DMS53 treated with DMSO at 0.1 percent for 48 hours (cell line): ENCODE measurements around the gene TCERG1.

ENCODE experiments used
- DNase-seq: peaks from one replicate; lab custom pipeline; 2025; ENCODE audit not compliant: unreplicated experiment; lab: John Stamatoyannopoulos, UW

TCERG1 gene

DNA sequence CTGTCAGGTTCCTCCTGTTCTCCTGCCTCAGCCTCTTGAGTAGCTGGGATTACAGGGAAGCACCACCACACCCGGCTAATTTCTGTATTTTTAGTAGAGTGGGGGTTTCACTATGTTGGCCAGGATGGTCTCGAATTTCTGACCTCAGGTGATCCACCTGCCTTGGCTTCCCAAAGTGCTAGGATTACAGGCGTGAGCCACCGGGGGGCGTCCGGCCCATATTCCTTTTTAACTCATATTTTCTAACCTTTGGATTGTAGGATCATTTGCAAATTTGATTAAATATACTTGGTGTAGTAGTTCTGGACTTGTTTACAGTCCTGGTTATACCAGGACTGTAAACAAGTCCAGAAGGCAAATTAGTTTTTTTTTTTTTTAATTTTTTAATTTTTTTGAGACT, 4.3 kb downstream of the TCERG1 start:
- DNase-seq = no peak

DNA sequence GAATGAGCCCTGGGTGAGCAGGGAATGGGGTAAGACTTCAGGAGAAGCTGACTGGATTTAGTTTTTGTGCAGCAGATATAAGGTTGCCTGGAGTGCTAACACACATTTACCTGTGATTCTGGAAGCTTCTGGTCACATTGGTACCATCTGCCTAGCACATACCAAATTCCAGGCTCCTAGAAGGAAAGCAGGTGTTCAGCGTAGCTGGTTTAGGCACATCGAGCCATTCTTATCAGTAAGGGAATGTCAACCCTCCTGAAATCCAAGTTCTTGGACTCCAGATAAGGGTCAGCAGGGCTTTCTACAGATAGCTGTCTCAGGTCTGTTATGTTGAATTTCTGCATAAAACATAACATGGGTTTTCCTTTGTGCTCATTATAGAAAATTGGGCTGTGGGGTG, 10.3 kb downstream of the TCERG1 start:
- no peak for DNase-seq

DNA sequence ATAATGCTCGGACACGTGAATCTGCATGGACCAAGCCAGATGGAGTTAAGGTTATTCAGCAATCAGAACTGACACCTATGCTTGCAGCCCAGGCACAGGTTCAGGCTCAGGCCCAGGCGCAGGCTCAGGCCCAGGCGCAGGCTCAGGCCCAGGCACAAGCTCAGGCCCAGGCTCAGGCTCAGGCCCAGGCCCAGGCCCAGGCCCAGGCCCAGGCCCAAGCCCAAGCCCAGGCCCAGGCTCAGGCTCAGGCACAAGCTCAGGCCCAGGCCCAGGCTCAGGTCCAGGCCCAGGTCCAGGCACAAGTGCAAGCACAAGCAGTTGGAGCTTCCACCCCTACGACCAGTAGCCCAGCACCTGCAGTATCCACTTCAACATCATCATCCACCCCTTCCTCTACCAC, 11.8 kb downstream of the TCERG1 start:
- DNase-seq = no peak

DNA sequence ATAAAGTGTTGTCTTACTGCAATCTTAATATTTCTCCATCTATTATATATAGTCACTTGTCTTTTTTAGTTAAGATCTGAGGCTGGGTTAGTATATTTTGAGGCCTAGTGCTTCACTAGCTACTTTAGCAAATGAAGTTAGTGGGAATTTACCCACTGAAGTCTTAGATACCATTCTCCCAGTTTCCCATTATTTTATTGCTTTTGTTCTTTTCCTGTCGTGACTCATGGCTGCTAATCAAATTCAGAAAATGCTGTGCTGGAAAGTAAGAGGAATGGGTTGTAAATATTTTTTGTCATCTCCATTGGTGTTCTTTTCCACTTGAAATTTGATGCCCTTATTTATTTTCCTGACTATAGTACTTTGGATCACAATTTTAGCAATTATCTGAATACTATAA, 14.2 kb downstream of the TCERG1 start:
- DNase-seq = no peak

DNA sequence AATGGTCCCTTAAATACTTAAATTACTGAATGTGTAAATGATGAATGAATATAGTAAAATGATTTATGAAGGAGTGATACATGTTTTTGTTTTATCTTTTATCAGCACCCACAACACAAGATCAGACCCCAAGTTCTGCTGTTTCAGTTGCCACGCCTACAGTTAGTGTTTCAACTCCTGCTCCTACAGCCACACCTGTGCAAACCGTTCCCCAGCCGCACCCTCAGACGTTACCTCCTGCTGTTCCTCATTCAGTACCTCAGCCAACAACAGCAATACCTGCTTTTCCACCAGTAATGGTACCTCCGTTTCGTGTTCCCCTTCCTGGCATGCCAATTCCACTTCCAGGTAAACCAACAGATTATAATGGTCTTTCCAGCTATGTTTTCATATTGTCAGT, 16.3 kb downstream of the TCERG1 start:
- DNase-seq = no peak

DNA sequence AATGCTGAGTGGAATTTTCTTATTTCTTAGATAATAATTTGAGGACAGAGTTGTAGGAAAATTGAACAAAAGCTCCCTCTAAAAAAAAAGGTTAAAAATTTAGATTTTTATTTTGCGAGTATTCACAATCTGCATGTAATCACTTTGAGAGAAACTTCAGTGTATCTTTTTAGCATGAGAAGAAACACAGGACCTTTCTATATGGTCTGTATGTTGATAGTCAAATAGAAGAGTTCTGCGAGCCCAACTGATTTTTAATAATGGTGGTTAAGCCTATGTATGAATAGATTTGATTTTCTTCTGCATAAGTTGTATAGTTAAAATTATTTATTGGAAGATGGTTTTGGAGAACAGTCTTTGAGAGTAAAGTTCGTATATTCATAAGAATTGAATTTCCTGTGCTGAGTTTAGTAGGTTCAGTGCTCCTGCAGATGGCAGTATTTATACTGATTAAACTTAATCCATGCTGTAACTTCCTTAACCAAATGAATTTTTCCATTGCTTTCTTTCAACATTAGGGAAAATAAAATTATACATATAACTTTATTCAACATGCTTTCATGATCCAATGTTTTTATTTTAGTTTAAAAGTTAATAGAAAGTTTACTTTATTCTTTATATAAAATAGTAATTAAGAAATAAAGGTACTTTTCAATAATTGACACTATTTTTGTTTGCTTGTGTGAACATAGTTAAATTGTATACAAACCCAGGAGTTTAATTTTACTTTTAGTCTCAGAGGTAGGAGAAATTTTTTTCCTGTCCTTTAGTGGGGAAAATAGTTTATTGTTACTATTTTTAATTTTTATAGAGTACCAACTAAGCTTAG, 19.6 kb downstream of the TCERG1 start:
- no peak for DNase-seq

DNA sequence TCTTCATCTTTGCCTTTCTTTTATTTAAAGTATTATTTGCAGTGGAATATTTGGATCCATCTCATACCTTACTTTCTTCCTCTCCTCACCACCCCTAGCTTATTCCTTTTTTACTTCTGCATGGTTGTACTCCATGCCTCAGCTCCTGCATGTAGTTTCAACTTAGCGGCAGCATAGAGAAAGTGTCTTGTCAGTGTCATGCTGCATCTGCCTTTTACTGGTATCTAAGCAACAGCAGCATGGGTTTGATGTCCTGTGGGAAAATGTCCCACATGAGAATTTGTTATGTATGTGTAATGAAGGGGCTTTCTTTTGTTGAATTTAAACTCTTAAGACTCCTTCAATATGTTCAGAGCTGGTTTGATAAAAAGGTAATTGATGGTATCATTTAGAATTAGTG, 20.6 kb downstream of the TCERG1 start:
- no peak for DNase-seq

DNA sequence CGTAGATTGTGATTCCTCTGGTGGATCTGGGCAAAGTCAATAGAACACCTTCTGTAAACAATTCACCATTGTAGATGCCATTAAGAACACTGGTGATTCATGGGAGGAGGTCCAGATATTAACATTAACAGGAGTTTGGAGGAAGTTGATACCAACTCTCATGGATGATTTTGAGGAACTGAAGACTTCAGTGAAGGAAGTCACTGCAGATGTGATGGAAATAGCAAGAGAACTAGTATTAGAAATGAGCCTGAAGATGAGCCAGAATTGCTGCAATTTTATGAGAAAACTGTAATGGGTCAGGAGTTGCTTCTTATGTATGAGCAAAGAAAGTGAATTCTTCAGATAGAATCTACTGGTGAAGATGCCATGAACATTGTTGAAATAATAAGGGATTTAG, 26.9 kb downstream of the TCERG1 start:
- no peak for DNase-seq

DNA sequence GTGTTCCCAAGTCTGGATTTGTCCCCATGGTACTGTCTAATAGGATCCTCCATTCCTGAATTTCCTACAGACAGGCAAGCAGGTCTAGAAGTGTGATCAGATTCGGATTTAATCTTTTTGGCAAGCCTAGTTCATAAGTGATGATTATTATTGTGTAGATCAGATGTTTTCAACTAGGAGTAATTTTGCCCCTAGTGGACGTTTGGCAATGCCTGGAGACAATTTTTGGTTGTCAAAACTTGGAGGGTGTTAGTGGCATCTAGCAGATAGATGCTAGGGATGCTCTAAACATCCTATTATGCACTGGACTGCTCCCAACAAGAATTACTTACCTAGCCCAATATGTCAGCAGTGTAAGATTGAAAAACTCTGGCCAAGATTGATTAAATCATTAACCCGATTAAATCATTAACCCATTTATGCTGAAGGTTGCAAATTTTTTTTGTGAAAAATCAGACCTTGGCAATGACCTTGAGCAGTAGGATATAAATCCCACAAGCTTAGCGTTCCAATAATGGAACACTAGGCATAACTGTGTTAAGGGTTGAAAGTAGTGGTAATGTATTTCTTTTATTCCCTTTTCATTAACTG, 28.2 kb downstream of the TCERG1 start:
- no peak for DNase-seq

DNA sequence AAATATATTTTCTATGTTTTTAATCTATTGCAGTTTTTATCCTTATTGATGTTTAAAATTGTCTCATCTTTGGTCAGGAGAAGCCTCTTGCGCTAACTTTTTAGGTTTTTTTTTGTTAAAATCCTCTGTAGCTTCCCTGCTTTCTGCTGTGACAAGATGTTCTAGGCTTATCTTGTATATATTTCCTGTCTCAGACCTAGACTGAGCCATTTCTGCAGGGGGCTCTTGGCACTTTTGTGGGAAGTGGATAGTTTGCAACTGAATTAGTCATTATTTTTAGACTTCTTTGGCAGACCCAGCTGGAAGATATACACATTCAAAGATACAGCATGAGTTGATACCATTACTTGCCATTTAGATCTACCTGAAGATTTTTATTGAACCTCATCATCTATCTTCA, 28.8 kb downstream of the TCERG1 start:
- DNase-seq = no peak

DNA sequence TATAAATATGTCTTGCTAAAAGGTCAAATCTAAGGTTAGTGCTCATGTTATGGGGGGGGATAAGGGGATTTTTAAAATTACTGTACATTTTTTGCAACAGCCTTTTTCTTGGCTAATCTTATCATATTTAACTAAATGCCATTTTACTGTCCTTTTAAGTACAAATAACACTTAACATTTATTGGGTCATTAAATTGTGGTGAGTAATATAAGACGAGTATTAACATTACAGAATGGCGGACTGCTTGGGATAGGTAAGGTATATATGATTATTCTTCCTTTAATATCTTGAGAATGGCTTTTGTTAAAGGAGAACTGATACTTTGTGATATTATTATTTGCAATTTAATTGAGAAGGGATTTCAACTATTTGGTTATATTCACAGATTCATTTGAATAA, 35.6 kb downstream of the TCERG1 start:
- no peak for DNase-seq

DNA sequence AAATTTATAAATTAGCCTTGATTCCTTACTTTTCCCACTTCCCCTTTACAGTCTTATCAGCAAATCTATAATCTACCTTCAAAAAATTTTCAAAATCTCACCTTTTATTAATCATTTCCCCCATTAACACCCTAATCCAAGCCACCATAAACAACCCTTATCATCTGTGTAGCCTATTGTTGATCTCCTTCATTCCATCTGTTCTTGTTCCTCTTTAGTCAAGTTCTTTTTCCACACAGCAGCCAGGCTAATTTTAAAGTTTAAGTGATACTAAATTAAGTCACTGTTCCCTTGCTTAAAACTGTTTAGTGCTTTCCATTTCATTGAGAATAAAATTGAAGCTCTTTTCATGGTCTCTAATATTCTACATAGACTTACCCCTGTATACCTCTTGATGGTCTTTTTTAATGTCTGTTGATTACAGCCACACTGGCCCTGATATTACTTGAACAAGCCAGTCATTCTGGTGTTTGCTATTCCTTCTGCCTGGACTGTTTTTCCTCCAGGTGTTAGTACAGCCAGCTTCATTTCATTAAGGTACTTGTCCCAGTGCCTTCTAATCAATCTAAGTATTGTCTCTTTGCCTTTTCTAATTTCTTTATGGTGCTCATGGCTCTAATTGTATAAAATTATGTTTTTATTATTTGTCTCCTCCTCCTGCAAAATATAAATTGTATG, 37.7 kb downstream of the TCERG1 start:
- DNase-seq = no peak

DNA sequence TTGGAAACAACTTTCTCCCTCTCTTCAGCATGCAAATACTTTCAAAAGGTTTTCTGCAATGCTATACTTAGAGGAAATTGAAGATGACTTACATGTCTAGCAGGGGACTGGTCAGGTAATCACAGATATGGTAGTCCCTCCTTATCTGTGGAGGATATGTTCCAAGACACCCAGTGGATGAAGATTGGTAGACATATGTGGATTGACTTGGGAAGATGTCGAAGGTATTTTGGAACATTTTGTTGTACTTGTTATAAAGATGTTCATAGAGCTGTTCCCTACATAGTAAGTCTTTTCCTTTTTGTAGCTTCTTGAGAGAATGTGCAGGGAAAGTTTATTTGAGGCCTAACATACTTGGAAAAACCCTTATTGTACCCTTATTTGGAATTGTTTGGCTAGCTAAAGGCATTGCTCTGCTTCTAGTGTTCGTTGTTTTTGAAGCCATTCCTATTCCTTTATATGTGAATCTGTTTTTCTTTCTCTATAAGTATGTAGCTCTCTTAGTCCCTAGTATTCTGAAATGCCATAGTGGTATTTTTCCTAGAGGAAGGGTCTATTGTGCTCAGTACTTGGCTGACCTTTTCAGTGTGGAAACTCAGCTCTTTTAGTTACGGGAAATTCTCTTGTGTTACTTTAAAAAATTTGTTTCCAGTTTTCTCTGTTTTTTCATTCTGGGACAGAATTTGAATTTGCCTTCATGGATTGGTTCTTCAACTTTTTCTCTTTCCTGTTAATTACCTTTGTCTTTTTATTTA, 43.1 kb downstream of the TCERG1 start:
- no peak for DNase-seq

DNA sequence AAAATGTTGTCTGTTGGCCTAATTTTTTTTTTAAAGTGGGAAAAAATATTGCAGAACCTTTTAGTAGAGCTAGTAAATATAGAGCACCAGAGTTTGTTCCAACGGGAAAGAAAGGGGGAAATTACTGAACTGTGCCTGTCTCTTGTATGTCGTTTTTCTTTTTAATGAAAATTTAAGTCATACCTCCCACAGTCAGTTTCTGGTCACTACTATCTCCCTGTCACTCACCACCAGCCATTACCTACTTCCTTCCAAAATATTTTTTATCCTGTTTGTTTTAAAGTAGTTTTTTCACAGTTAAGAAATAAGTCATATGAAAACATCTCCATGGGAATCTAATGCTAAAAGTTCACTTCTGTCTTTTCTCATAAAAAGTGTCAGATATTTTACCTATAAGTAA, 47.5 kb downstream of the TCERG1 start:
- DNase-seq = no peak

DNA sequence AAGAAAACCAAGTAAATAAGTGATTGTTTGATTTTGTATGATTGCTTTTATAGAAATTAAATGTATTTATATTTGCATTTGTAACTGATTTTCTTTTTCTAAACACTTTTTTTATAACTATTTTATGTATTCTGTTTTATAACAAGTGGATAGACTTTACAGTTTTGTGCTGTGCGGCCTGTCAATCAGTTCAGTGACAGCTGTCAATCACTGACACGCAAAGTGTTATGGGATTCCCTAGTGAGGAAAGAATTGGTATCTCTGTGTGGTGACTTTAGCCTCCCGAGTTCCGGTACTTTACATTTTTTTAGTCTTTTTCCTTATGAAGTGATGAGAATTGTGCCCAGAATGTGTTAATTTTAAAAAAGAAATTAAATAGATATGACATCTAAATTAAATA, 52.5 kb downstream of the TCERG1 start:
- no peak for DNase-seq

DNA sequence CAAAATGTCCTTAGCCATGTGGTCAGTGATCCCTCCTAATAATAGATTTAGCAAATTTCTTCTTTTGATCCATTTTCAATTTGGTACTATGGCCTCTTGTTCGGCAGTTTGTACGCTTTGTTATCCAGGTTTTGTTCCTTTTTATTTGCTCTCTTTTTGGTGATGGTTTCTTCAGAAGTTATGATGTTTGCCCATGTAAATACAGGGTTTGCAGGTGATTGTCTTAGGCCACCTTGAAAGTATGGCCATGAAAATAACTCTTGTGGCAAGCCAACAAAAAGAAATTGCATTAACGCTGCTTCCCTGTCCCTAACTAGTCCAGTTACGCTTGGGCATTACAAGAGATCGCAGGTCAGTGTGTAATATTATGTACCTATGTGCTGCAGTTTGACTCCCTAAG, 60.3 kb downstream of the TCERG1 start:
- no peak for DNase-seq

DNA sequence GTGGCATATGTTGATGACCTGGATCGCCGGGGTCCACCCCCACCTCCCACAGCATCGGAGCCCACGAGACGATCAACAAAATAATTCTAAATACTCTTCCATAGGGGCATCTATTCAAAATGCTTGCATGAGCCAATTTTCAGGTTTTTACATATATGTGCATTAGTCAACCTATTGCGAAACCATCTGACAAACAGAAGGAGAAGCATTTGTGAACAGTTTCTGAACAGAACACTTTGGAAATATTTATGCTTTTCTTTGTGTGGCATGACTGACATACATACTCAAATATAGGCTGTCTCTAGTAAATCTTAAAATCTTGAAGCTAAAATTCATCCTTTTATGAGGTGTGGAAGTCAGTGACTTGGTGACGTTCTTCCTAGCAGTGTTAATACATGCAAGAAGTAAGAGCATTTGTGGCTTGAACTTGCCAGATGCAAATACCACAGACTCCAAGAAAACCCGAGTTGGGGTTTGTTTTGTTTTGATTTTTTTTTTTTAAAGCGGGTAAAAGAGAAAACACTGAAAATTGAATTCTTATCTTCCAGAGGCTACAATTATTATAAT, 63.5 kb downstream of the TCERG1 start:
- DNase-seq = no peak

DNA sequence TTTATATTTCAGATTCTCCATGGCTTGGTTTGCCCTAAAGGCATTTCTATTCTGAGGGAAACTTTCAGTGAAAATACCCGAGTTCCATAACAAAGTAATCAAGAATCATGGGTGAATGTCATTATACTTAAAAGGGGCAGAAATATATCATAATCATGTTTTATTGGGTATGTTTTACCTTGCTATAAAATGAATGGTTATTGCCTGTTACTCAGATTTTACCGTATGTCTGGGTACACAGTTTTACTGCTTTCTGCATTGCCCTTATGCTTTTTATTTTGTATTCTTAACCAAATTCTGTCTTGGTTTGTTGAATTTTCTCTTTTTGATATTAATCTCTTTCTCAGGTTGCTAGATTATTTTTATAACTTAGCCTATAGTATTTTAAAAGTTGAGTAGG, 66.3 kb downstream of the TCERG1 start:
- DNase-seq = no peak

DNA sequence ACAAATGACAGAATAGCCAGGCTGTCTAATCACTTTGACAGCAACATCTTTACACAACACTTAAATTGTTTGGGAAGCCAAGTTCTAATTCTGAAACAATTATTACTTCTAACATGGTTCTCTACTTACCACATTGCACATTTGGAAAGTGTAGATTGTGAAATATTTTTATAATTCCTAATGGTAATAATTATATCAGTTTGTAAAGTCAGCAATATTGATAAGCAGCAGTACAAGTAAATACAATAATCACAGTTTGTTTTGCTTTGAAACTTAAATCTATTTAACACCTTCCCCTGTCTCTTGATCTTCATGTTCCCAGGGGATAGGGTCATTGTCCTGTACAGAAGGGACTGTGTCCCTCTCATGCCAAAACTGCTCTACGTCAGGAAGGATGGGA, 67.4 kb downstream of the TCERG1 start:
- no peak for DNase-seq

DNA sequence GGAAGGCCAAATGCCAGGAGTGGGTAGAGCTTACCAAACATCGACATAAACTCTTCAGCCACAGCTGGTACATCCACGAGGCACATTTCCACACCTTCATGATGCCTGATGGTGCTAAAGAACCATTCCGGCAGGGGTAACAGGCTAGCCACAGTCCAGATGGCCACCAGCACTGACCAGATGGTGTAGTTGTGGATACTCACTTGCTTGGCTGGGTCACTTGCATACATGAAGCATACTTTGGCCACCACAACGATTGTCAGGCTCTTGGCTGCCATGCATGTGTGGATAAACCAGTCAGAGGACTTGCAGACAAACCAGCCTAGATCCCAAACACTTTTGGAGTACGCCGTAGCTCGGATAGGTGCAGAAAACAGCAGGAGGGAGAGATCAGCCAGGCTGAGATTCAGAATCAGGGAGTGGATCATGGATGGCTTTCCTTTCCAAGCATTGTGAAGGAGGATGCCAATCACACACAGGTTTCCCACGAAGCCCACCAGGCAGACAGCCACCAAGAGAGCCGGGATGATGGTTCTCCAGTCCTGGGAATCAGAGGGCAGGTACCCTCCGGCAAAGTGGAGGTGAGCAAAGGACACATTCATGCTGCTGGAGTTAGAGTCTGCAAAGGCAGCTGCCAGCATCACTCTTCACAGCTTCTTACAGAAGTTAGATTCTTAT, 68.5 kb downstream of the TCERG1 start:
- DNase-seq = no peak

DNA sequence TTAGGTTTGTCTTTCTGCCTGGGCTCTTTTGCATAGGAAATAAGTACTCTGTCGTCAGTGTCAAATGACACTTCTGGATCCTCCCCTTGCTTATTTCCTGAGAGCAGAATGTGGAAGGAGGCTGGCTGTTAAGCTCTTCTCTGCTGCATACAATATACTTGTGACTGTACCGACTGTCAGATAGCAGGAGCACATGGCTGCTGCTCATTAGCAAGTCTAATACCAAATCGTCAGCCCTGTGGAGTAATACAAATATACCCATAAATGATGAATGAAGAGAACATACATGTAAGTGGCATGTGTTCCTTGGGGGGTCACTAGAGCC, 69.0 kb downstream of the TCERG1 start, which contains the start of gene GPR151:
GPR151 (minus strand) TSS at position 40 of the 325 bp plus-strand sequence. CDS start 77 bp downstream, outside the sequence.
- no peak for DNase-seq
